SU-DHL-6 (cell line): ENCODE results near the gene BCL2L11.

Experiments used
- H2AFZ ChIP-seq: fragments of 200-600 bp; sonication (generic); 2 replicates; pipeline ENCODE4 v1.6.1; 2014; ENCODE audit warnings: low read depth, mild to moderate bottlenecking, moderate library complexity, mixed read lengths, antibody characterized with exemption, low read length; ENCODE audit not compliant: severe bottlenecking
- H3F3A ChIP-seq: fragments of 200-600 bp; shearing (Covaris generic); 2 replicates; pipeline ENCODE4 v1.6.0; 2016; ENCODE audit warnings: antibody characterized with exemption, mild to moderate bottlenecking; ENCODE audit not compliant: insufficient read depth
- H3K27ac ChIP-seq: fragments of 200-600 bp; sonication (generic); 2 replicates; pipeline ENCODE4 v1.5.1; 2016; ENCODE audit warnings: low read depth, mild to moderate bottlenecking, low read length, moderate library complexity, mixed read lengths
- H3K27me3 ChIP-seq: fragments of 200-600 bp; sonication (generic), shearing (Covaris generic); 2 replicates; pipeline ENCODE4 v1.6.0; 2014; ENCODE audit warnings: mild to moderate bottlenecking, low read length
- H3K36me3 ChIP-seq: fragments of 200-600 bp; sonication (generic); 2 replicates; pipeline ENCODE4 v1.6.1; 2014; ENCODE audit warnings: mild to moderate bottlenecking, low read length, mixed read lengths
- H3K4me2 ChIP-seq: fragments of 300-600, 200-600 bp; shearing (Covaris generic), sonication (generic); 2 replicates; pipeline ENCODE4 v1.6.0; 2014; ENCODE audit warnings: low read length, low read depth, mild to moderate bottlenecking; ENCODE audit not compliant: poor library complexity, severe bottlenecking
- H3K4me3 ChIP-seq: fragments of 200-600 bp; sonication (generic); 2 replicates; pipeline ENCODE4 v1.5.1; 2014; ENCODE audit warnings: antibody characterized with exemption, low read length, mild to moderate bottlenecking, mixed read lengths; ENCODE audit not compliant: insufficient read depth, poor library complexity, severe bottlenecking
- H3K79me2 ChIP-seq: fragments of 200-600 bp; sonication (generic); 2 replicates; pipeline ENCODE4 v1.6.1; 2014; ENCODE audit warnings: mild to moderate bottlenecking, low read length, moderate library complexity; ENCODE audit not compliant: insufficient read depth
- H3K9ac ChIP-seq: fragments of 200-600 bp; sonication (generic); 2 replicates; pipeline ENCODE4 v1.7.0; 2014; ENCODE audit warnings: mild to moderate bottlenecking, low read length
- H3K9me2 ChIP-seq: fragments of 200-600 bp; sonication (generic); replicated peaks from 2 replicates; pipeline ENCODE4 v1.6.1; 2014; ENCODE audit warnings: low read length; ENCODE audit not compliant: insufficient read depth
- H3K9me3 ChIP-seq: fragments of 200-600 bp; sonication (generic); 2 replicates; pipeline ENCODE4 v1.6.1; 2014; ENCODE audit warnings: low read length, mixed read lengths; ENCODE audit not compliant: insufficient read depth
- H4K20me1 ChIP-seq: fragments of 200-600 bp; sonication (generic); 2 replicates; pipeline ENCODE4 v1.6.1; 2014; ENCODE audit warnings: low read depth, mild to moderate bottlenecking, antibody characterized with exemption, low read length, moderate library complexity, mixed read lengths
- CTCF ChIP-seq: fragments of 200-600 bp; sonication (generic); IDR thresholded peaks from one replicate; pipeline ENCODE4 v1.5.1; 2017; ENCODE audit warnings: antibody characterized with exemption, mild to moderate bottlenecking, low read length, moderate library complexity; ENCODE audit not compliant: insufficient read depth, poor library complexity, severe bottlenecking
- EZH2phosphoT487 ChIP-seq: fragments of 200-600 bp; sonication (generic), shearing (Covaris generic); conservative IDR thresholded peaks from 2 replicates; pipeline ENCODE4 v1.6.1; 2018; ENCODE audit warnings: mild to moderate bottlenecking, antibody characterized with exemption, low read length, moderate library complexity, mixed read lengths

Gene BCL2L11

DNA sequence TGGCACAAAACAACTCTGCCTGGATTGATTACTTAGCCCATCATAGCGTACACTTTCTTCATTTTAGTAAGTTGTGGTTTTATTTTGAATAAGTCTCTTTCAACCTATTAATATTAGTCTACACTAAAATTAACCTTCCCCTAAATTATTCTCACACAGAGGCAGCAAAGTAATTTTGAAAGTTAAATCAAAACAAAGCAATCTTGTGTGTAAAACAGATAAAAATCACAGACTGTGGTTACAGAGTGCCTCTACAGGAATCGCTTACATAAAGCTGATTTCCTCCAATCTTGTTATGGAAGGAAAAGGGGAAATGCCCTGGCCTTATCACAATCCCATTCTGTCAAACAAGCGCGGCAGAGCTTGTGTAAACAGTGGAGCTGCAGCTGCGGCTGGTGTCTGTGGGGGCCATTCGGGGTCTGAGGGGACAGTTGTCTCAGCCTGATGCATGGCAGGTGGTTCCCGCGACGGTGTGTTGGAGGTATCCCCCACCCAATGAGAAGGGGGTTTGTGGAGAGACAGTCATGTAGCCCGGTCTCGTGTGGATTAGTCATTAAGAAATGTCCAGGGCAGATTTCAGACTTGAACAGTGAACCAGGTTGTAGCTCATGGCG lies 42.1 kb downstream of the BCL2L11 start:
- H4K20me1 ChIP-seq, result no peaks in the 10 kb centered on the region; the same call in 1 of the 2 replicates
- no peaks in the 10 kb centered on the region for H3K9me3 ChIP-seq
- no peaks in the 10 kb centered on the region for H3K36me3 ChIP-seq
- H3K9ac ChIP-seq, result no peak overlapping the region
- no peak overlapping the region for H3K4me3 ChIP-seq
- H3K9me2 ChIP-seq, result no peaks in the 10 kb centered on the region
- no peak overlapping the region for H3K27ac ChIP-seq
- peaks cover 5% of the 10 kb centered on the region for H3F3A ChIP-seq
- H2AFZ ChIP-seq, result no peak overlapping the region
- TF ChIP-seq EZH2phosphoT487 (no peak), CTCF (no peak)
- no peaks in the 10 kb centered on the region for H3K27me3 ChIP-seq
- H3K79me2 ChIP-seq, result peaks cover 11% of the 10 kb centered on the region; the same call in 1 of the 2 replicates
- H3K4me2 ChIP-seq, result no peak overlapping the region

- H3K79me2 ChIP-seq, result peaks cover 1% of the 10 kb centered on the region; the same call in 1 of the 2 replicates
- no peak overlapping the region for H3K4me2 ChIP-seq
- no peak overlapping the region for H3K27ac ChIP-seq
- no peaks in the 10 kb centered on the region for H3K27me3 ChIP-seq
- H3K9ac ChIP-seq, result no peak overlapping the region
- H3K4me3 ChIP-seq, result no peak overlapping the region
- H3K9me2 ChIP-seq, result no peaks in the 10 kb centered on the region
- no peak overlapping the region for H2AFZ ChIP-seq
- H3K9me3 ChIP-seq, result no peaks in the 10 kb centered on the region
- TF ChIP-seq EZH2phosphoT487, result no peak
- TF ChIP-seq CTCF, result no peak
- no peaks in the 10 kb centered on the region for H4K20me1 ChIP-seq
- no peaks in the 10 kb centered on the region; the same call in 1 of the 2 replicates for H3F3A ChIP-seq
- no peaks in the 10 kb centered on the region for H3K36me3 ChIP-seq
These were observed 43.4 kb downstream of the BCL2L11 start for GRCh38 chr2:111164078-111164477.

- no peaks in the 10 kb centered on the region for H3K79me2 ChIP-seq
- no peaks in the 10 kb centered on the region for H3K27me3 ChIP-seq
- no peaks in the 10 kb centered on the region for H3K9me2 ChIP-seq
- no peak overlapping the region for H3K27ac ChIP-seq
- no peak overlapping the region for H2AFZ ChIP-seq
- no peak overlapping the region for H3K4me2 ChIP-seq
- no peaks in the 10 kb centered on the region for H3K36me3 ChIP-seq
- TF ChIP-seq EZH2phosphoT487 (no peak), CTCF (no peak)
- H3K9me3 ChIP-seq, result no peaks in the 10 kb centered on the region
- no peak overlapping the region for H3K4me3 ChIP-seq
- H3F3A ChIP-seq, result peaks cover under 1% of the 10 kb centered on the region; the same call in 1 of the 2 replicates
- no peak overlapping the region for H3K9ac ChIP-seq
- H4K20me1 ChIP-seq, result no peaks in the 10 kb centered on the region
These were observed 44.4 kb downstream of the BCL2L11 start for GRCh38 chr2:111165084-111165483.
